Measurements from ENCODE around the gene CDHR1. TPM values are rescaled to one million over a fixed set of nuclear protein-coding genes. Genes with fewer than 3 reads are reported as not detected.

CDHR1 gene
- total and polyA plus RNA-seq, 2 of the 8 experiments (the other 6 are each of a cell fraction or from before 2014, with no cell fraction given) = 3.9 to 10.5 TPM

DNA sequence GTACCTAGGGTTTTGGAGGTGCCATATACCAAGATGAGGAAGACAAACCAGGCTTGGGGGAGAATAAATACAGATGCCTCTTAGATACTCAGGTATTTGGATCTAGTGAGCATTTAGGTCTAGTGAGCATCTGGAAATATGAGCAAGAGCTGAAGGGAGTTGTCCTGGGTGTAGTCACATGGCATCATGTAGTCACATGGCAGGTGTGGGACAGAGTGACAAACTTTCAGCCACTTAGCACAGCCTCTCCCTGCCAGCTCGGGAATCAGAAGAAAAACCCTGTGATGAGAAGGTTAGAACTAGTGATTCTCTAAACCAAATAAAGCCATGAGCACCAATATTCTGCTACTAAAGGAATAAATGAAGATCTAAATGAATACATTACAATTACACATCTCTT, 74.8 kb downstream of the CDHR1 start:
- Histone ChIP-seq H2BK20ac (ENCODE audit: low read length) (no peak overlapping the region), H2BK15ac (ENCODE audit: low read length) (no peak overlapping the region), H3K4me2 (ENCODE audit: insufficient read depth in 1 of 2, low read depth in 2 of 2, low read length in 2 of 2) (no peak overlapping the region), H3K4ac (replicated peaks; ENCODE audit: insufficient read length, low read depth, low read length) (no peak overlapping the region), H2BK12ac (ENCODE audit: low read depth, low read length) (no peak overlapping the region), H4K91ac (replicated peaks; ENCODE audit: insufficient read length, low read length) (no peak overlapping the region), H3K23me2 (ENCODE audit: low read depth, low read length) (peaks cover 2% of the 10 kb centered on the region; the same call in 1 of the 2 replicates), H4K5ac (ENCODE audit: insufficient read length, low read depth, low read length) (no peak overlapping the region), H3K36me3 (ENCODE audit: control insufficient read depth in 2 of 4, insufficient read depth in 4 of 4, low read length in 3 of 4) (no peaks in the 10 kb centered on the region), H3K9ac (replicated peaks in 1 of 4; ENCODE audit: extremely low read depth in 1 of 4, low read depth in 3 of 4, low read length in 3 of 4) (no peak overlapping the region), H3K14ac (ENCODE audit: insufficient read length) (no peak overlapping the region), H3K9me3 (ENCODE audit: insufficient read depth in 2 of 2, low read depth in 1 of 2, low read length in 1 of 2) (no peaks in the 10 kb centered on the region), H3K18ac (ENCODE audit: extremely low read depth, low read length) (no peak overlapping the region), H3K27me3 (replicated peaks in 1 of 4; ENCODE audit: control insufficient read depth in 3 of 4, extremely low read depth in 1 of 4, insufficient read depth in 3 of 4, low read length in 3 of 4) (no peaks in the 10 kb centered on the region), H3K4me1 (replicated peaks in 1 of 4; ENCODE audit: control insufficient read depth in 3 of 4, insufficient read depth in 4 of 4, low read length in 3 of 4) (no peaks in the 10 kb centered on the region), H2BK5ac (ENCODE audit: low read depth, low read length) (no peak overlapping the region), H3K79me2 (ENCODE audit: control insufficient read depth in 1 of 2, insufficient read depth in 2 of 2, low read length in 2 of 2) (no peaks in the 10 kb centered on the region), H2AFZ (ENCODE audit: low read length) (no peak overlapping the region), H2AK5ac (ENCODE audit: low read depth, low read length) (no peak overlapping the region), H3K23ac (ENCODE audit: insufficient read length) (no peak overlapping the region), H4K8ac (ENCODE audit: extremely low read depth, insufficient read depth, low read length) (no peak overlapping the region), H3K27ac (ENCODE audit: low read depth, low read length) (no peak overlapping the region), H3K4me3 (ENCODE audit: extremely low read depth in 1 of 4, insufficient read depth in 2 of 4, low read depth in 3 of 4, low read length in 4 of 4) (no peak overlapping the region), H3K56ac (replicated peaks; ENCODE audit: insufficient read length, low read depth, low read length) (no peak overlapping the region), H3K79me1 (ENCODE audit: low read depth, low read length) (no peaks in the 10 kb centered on the region), H2BK120ac (replicated peaks; ENCODE audit: low read depth, low read length) (no peak overlapping the region), H4K20me1 (replicated peaks in 1 of 2; ENCODE audit: control insufficient read depth in 1 of 2, insufficient read depth in 2 of 2, low read length in 2 of 2) (no peaks in the 10 kb centered on the region)
- ChIA-PET CTCF (ENCODE audit: partially characterized antibody) (interaction anchor here (0.7 to 15.5 kb wide), 13 partner anchors 10 to 494 kb away, joined by 3 to 558 read pairs (median 4); partner anchors contain the start of gene CCSER2), POLR2A (ENCODE audit: partially characterized antibody) (no interaction called here)
- FAIRE-seq (no peak), DNase-seq (ENCODE audit: low read depth in 1 of 2, low spot score in 2 of 2) (no peak)
- 87% methylated on average over 1 of the region's 1 CpG; no CpG with 5 or more reads in 1 of the 2 experiments for WGBS, 2 experiments (ENCODE audit: extremely low coverage in 1 of 2, insufficient coverage in 1 of 2, insufficient read length in 1 of 2, insufficient replicate concordance in 2 of 2, low coverage in 1 of 2, low lambda C conversion rate in 2 of 2, missing lambda C conversion rate in 1 of 2)
- TF ChIP-seq CBX5 (IDR thresholded peaks at IDR 0.05; ENCODE audit: low read depth, low read length) = no peak
- no peak for TF ChIP-seq GABPA (IDR thresholded peaks at IDR 0.05; ENCODE audit: borderline replicate concordance, insufficient read depth, low read length)
- TF ChIP-seq, protein P1, sequence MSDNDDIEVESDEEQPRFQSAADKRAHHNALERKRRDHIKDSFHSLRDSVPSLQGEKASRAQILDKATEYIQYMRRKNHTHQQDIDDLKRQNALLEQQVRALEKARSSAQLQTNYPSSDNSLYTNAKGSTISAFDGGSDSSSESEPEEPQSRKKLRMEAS (IDR thresholded peaks at IDR 0.05) = no peak
- TF ChIP-seq CBX8 (IDR thresholded peaks at IDR 0.05; ENCODE audit: borderline replicate concordance, low read depth, low read length) = no peak
- TF ChIP-seq TEAD4 (IDR thresholded peaks at IDR 0.05; ENCODE audit: low read depth, low read length) = no peak
- TF ChIP-seq POLR2A (IDR thresholded peaks at IDR 0.05; ENCODE audit: control extremely low read depth in 1 of 2, low read depth in 2 of 2, low read length in 2 of 2) = no peak
- TF ChIP-seq HDAC6 (IDR thresholded peaks at IDR 0.05; ENCODE audit: low read depth, low read length) = no peak
- TF ChIP-seq CREB1 (IDR thresholded peaks at IDR 0.05) = no peak
- TF ChIP-seq GTF2F1 (IDR thresholded peaks at IDR 0.05; ENCODE audit: borderline replicate concordance, low read depth, low read length) = no peak
- TF ChIP-seq, protein P2, sequence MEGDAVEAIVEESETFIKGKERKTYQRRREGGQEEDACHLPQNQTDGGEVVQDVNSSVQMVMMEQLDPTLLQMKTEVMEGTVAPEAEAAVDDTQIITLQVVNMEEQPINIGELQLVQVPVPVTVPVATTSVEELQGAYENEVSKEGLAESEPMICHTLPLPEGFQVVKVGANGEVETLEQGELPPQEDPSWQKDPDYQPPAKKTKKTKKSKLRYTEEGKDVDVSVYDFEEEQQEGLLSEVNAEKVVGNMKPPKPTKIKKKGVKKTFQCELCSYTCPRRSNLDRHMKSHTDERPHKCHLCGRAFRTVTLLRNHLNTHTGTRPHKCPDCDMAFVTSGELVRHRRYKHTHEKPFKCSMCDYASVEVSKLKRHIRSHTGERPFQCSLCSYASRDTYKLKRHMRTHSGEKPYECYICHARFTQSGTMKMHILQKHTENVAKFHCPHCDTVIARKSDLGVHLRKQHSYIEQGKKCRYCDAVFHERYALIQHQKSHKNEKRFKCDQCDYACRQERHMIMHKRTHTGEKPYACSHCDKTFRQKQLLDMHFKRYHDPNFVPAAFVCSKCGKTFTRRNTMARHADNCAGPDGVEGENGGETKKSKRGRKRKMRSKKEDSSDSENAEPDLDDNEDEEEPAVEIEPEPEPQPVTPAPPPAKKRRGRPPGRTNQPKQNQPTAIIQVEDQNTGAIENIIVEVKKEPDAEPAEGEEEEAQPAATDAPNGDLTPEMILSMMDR (IDR thresholded peaks at IDR 0.05; ENCODE audit: control extremely low read depth in 1 of 3, insufficient read depth in 1 of 3, low read depth in 1 of 3, low read length in 3 of 3) = no peak
- no peak for TF ChIP-seq SP4 (IDR thresholded peaks at IDR 0.05; ENCODE audit: low read length)
- TF ChIP-seq TCF12 (IDR thresholded peaks at IDR 0.05; ENCODE audit: low read depth, low read length) = no peak
- no peak for TF ChIP-seq NANOG (IDR thresholded peaks at IDR 0.05; ENCODE audit: insufficient read depth, low read depth, low read length, poor library complexity, severe bottlenecking)

Measured in H1 (cell line).